Right lobe of liver (tissue), 6 donors: ENCODE measurements around the gene MAMDC4. TPM values are rescaled to one million over a fixed set of nuclear protein-coding genes. Genes with fewer than 3 reads are reported as not detected.
"Not testable (repeated sequence)": the region's sequence is repeated elsewhere in the genome, so short reads cannot be mapped to it uniquely, and the experiment has no call there.

ENCODE experiments used
- ATAC-seq, 4 donors: fragments of 200-7000 bp; cut with Tn5 transposase; one replicate each; pipeline ENCODE4 v1.9.1; 2020; ENCODE audit warnings: mild to moderate bottlenecking in 4 of 4, moderate library complexity in 4 of 4
- DNase-seq, 3 donors: peaks; one replicate each; pipeline ENCODE4 v3.0.0-alpha.2; 2020
- H3K27ac ChIP-seq, 3 donors: fragments of 200-600 bp; one replicate each; pipeline ENCODE4 v1.8.0; 2022
- H3K27me3 ChIP-seq, 2 donors: fragments of 200-600 bp; one replicate each; pipeline ENCODE4 v1.8.0; 2022
- H3K36me3 ChIP-seq, 4 donors: fragments of 200-600 bp; sonication (generic) in 1 of 4; one replicate each; pipeline versions ENCODE4 v1.5.1 to v1.8.0; 2017 to 2022; ENCODE audit warnings: control low read depth in 1 of 4
- H3K4me1 ChIP-seq, 4 donors: fragments of 200-600 bp; sonication (generic) in 1 of 4; one replicate each; pipeline versions ENCODE4 v1.5.1 to v1.8.0; 2017 to 2022; ENCODE audit warnings: control low read depth in 1 of 4
- H3K4me3 ChIP-seq, 3 donors: fragments of 200-600 bp; one replicate each; pipeline ENCODE4 v1.8.0; 2022
- H3K9me3 ChIP-seq, 4 donors: fragments of 200-600 bp; sonication (generic) in 1 of 4; one replicate each; pipeline versions ENCODE4 v1.5.1 to v1.8.0; 2017 to 2022; ENCODE audit warnings: control low read depth in 1 of 4
- POLR2A ChIP-seq: fragments of 450-650 bp; IDR thresholded peaks from one replicate; pipeline ENCODE4 v1.6.1; 2017; ENCODE audit warnings: antibody characterized with exemption, mild to moderate bottlenecking
- WGBS: methylation state at CpG from one replicate; pipeline ENCODE4 v1.1.6; 2018; ENCODE audit warnings: low coverage, low lambda C conversion rate; ENCODE audit not compliant: insufficient coverage; ENCODE audit errors: missing lambda C conversion rate; 5-methylcytosine and 5-hydroxymethylcytosine counted together
- intact Hi-C, 2 donors: fragments of 100-400 bp; cut with DNase I; formaldehyde crosslinking; loops; one replicate each; pipeline versions ENCODE4 v1.11.2 to v1.14.1; 2022
- total RNA-seq, 6 experiments: library from RNA; depleted of rRNA in 2 of 6; stranded (reverse); fragments of >200 nt in 2 of 6; fragmentation: NEBNext Ultra II Directional in 3 of 6; extraction: Animal tissue kit (Norgen Biotek cat#: 25700) in 3 of 6; gene quantifications; one replicate each; pipeline versions ENCODE4 v1.1.0 to v1.2.4, GENCODE V29; 2016 to 2023
- TF ChIP-seq, protein P1 (sequence below), 4 donors: fragments of 200-600 bp in 3 of 4; fragments of 450-650 bp in 1 of 4; IDR thresholded peaks; one replicate each; pipeline versions ENCODE4 v1.5.1 to v1.8.0; 2016 to 2022; ENCODE audit warnings: antibody characterized with exemption in 4 of 4, mild to moderate bottlenecking in 2 of 4
- donor health status: DM: no; HTN: yes; CAD: no.
- donor health status: DM: no; HTN: no; CAD: no.
- donor health status: DM: no; HTN: no; CAD: no.
- donor health status: DM: no; HTN: yes; CAD: no.
- donor health status: DM: no; HTN: yes; CAD: no.

The MAMDC4 gene
- total RNA-seq, 6 experiments from 2014 or later, result 5.7 to 27.9 (median 22.5) TPM

DNA sequence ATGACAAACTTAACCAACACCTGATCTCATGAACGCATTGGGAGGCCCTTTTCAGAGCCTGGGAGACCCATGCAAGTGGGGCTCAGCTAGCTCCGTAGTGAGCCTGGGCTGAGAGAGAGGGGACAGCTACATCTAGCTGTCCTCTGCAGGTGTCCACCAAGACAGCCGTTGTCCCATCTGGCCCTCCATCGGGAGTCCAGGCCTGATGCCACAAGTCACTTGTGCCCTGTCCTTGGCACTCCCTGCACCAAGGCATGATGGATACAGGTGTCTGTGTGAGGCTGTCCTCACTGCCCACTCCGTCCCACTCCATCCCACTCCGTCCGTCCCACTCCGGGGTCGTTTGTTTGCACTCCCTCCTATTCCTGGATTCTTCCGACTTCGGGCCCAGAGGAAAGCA, 16.5 kb downstream of the MAMDC4 start:
- Histone ChIP-seq H3K9me3 (no peaks in the 10 kb centered on the region), H3K27ac (no peak overlapping the region), H3K27me3 (no peaks in the 10 kb centered on the region), H3K36me3 (peaks cover 0 to 3% (median under 1%) of the 10 kb centered on the region in 4 donors), H3K4me3 (no peak overlapping the region), H3K4me1 (peaks cover 0 to 23% (median 11%) of the 10 kb centered on the region in 4 donors)
- TF ChIP-seq, protein P1, sequence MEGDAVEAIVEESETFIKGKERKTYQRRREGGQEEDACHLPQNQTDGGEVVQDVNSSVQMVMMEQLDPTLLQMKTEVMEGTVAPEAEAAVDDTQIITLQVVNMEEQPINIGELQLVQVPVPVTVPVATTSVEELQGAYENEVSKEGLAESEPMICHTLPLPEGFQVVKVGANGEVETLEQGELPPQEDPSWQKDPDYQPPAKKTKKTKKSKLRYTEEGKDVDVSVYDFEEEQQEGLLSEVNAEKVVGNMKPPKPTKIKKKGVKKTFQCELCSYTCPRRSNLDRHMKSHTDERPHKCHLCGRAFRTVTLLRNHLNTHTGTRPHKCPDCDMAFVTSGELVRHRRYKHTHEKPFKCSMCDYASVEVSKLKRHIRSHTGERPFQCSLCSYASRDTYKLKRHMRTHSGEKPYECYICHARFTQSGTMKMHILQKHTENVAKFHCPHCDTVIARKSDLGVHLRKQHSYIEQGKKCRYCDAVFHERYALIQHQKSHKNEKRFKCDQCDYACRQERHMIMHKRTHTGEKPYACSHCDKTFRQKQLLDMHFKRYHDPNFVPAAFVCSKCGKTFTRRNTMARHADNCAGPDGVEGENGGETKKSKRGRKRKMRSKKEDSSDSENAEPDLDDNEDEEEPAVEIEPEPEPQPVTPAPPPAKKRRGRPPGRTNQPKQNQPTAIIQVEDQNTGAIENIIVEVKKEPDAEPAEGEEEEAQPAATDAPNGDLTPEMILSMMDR (IDR thresholded peaks at IDR 0.05), result no peak
- no peak for TF ChIP-seq POLR2A
- no peak for ATAC-seq
- intact Hi-C loops, result no loop called here
- 83% methylated on average over 5 of the region's 11 CpGs for WGBS
- DNase-seq, result no peak

DNA sequence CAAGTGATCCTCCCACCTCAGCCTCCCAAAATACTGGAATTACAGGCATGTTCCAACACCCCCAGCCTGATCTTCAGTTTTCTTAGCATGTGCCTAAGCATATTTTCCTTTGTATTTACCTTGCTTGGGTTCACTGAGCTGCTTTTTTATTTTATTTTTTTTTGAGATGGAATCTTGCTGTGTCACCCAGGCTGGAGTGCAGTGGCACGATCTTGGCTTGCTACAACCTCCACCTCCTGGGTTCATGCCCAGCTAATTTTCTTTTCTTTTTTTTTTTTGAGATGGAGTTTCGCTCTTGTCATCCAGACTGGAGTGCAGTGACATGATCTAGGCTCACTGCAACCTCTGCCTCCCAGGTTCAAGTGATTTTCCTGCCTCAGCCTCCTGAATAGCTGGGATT, 17.5 kb downstream of the MAMDC4 start:
- H3K4me3 ChIP-seq, intact Hi-C loops, H3K27ac ChIP-seq, DNase-seq, H3K36me3 ChIP-seq, H3K9me3 ChIP-seq, ATAC-seq, H3K27me3 ChIP-seq: not testable (repeated sequence)
- H3K4me1 ChIP-seq, result peaks cover 0 to 13% (median 2%) of the 10 kb centered on the region in 4 donors
- WGBS, result 100% methylated on average over 1 of the region's 2 CpGs

DNA sequence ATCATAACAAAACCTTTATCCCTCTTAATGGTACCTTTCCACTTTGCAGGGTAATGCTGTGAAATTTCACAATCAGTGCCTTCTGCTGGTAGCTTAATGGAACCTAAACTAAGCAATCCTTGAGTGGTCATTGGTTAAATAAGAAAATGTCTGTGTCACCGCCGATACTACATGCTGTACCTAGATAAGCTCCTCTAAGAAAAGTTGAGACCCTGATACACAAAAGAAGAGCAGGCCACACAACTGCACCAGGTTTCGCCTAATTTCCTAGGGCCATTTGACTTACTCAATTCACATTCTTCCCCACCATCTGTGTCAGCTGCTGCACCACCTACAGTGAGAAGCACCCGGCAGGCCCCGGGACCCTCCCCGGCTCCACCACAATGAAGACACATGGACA, 23.0 kb downstream of the MAMDC4 start:
- intact Hi-C loops, result no loop called here
- H3K9me3 ChIP-seq, result no peaks in the 10 kb centered on the region
- H3K36me3 ChIP-seq, result no peaks in the 10 kb centered on the region
- H3K27ac ChIP-seq, result no peak overlapping the region
- DNase-seq (no peak), ATAC-seq (no peak)
- TF ChIP-seq POLR2A, result no peak
- TF ChIP-seq, protein P1 (IDR thresholded peaks at IDR 0.05), result no peak
- no peaks in the 10 kb centered on the region for H3K27me3 ChIP-seq
- 89% methylated on average over 4 of the region's 6 CpGs for WGBS
- H3K4me1 ChIP-seq, result no peaks in the 10 kb centered on the region
- H3K4me3 ChIP-seq, result no peak overlapping the region

DNA sequence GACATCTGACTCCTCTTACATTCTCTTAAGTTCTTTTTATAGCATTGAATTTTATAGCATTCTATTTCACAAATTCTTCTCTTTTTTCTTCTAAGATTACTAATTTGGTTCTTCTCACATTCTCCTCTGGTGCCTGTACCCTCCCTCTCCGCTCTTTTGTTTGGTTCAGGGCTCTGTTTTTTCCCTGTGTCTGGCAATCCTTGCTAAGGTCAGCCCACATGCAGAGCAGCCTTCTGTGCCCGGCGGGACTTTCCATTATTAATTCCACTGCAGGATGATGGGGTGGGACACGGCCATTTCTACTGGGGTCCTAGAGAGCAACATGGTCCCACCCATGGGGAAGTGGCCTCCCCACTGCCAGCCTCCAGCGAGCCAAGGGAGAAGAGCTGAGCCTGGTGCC, 24.3 kb downstream of the MAMDC4 start:
- no peaks in the 10 kb centered on the region for H3K36me3 ChIP-seq
- TF ChIP-seq, protein P1 (IDR thresholded peaks at IDR 0.05), result no peak
- TF ChIP-seq POLR2A, result no peak
- H3K9me3 ChIP-seq, result no peaks in the 10 kb centered on the region
- intact Hi-C loops, result no loop called here
- H3K27me3 ChIP-seq, result no peaks in the 10 kb centered on the region
- no peak overlapping the region for H3K4me3 ChIP-seq
- H3K27ac ChIP-seq, result no peak overlapping the region
- WGBS, result 77% methylated on average over 4 of the region's 5 CpGs
- ATAC-seq (no peak), DNase-seq (no peak)
- peaks cover 0 to under 1% (median 0%) of the 10 kb centered on the region in 4 donors for H3K4me1 ChIP-seq

DNA sequence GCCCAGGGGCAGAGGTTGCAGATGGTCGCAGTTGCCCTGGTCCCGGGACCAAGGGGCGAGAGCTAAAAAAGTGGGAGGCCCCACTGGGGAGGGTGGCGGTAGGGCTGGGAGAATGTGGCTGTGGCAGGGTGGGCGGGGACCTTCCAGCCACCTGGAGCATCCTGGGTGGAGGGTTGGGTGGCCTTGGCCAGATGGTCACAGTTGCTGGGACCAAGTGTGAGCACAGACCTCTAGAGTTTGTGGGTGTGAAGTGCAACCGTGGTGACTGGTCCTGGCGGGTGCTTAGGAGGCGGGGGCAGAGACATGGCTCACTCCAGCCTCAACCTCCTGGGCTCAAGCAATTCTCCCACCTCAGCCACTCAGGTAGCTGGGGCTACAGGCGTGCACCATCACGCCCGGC, 28.5 kb downstream of the MAMDC4 start:
- intact Hi-C loops, result loop anchor here (10.0 kb wide), 2 partner anchors 54 to 64 kb away; partner anchors contain the start of genes C8G (in 1 of the 2) and FBXW5 (in 1 of the 2)
- H3K9me3 ChIP-seq, result no peaks in the 10 kb centered on the region
- no peaks in the 10 kb centered on the region for H3K27me3 ChIP-seq
- peaks cover 0 to 28% (median 11%) of the 10 kb centered on the region in 4 donors for H3K4me1 ChIP-seq
- H3K27ac ChIP-seq, result no peak overlapping the region
- H3K4me3 ChIP-seq, result no peak overlapping the region
- peak in 1 of 3 donors; percentile 19 for DNase-seq
- no peak for ATAC-seq
- 69% methylated on average over 5 of the region's 11 CpGs for WGBS
- H3K36me3 ChIP-seq, result no peaks in the 10 kb centered on the region
- TF ChIP-seq, protein P1 (IDR thresholded peaks at IDR 0.05), result no peak
- TF ChIP-seq POLR2A, result no peak
